HEK293 (cell line): Measurements from ENCODE around the gene SLCO1B3.
A peak's percentile ranks its signal among the peaks of the same experiment; 100 is the strongest.

Source experiments
- CTCF ChIA-PET: fragments of 350-600 bp; formaldehyde crosslinking; extraction: SDS; loops from one replicate; lab custom pipeline; 2021; ENCODE audit warnings: antibody characterized with exemption; lab: Yijun Ruan, JAX
- POLR2A ChIA-PET: fragments of 300-600 bp; formaldehyde crosslinking; extraction: SDS; loops from one replicate; lab custom pipeline; 2020; ENCODE audit warnings: antibody characterized with exemption, inconsistent platforms; lab: Yijun Ruan, JAX
- H3K27ac ChIP-seq: fragments of 200-500 bp; sonication (Bioruptor generic); 2 replicates; pipeline ENCODE4 v1.5.1; 2014; ENCODE audit warnings: low read depth, low read length, control low read depth, inconsistent platforms; ENCODE audit errors: extremely low read depth
- H3K36me3 ChIP-seq, 2 experiments: fragments of 200-500 bp in 1 of 2; sonication (Bioruptor generic) in 1 of 2; 1 replicate in 1 of 2; 2 replicates in 1 of 2; pipeline ENCODE4 v1.5.1; 2014 to 2017; ENCODE audit warnings: inconsistent platforms in 2 of 2, low read length in 2 of 2; ENCODE audit not compliant: control insufficient read depth in 2 of 2, insufficient read depth in 1 of 2
- H3K4me1 ChIP-seq: fragments of 200-500 bp; sonication (Bioruptor generic); 2 replicates; pipeline ENCODE4 v1.5.1; 2014; ENCODE audit warnings: mild to moderate bottlenecking, low read length, inconsistent platforms; ENCODE audit not compliant: control insufficient read depth, insufficient read depth
- H3K4me3 ChIP-seq: 2 replicates; pipeline ENCODE4 v1.5.1; 2011; ENCODE audit warnings: low read depth, mild to moderate bottlenecking, control low read depth, low read length, moderate library complexity
- H3K9me3 ChIP-seq: fragments of 200-500 bp; sonication (Bioruptor generic); 2 replicates; pipeline ENCODE4 v1.5.1; 2014; ENCODE audit warnings: low read depth, low read length, inconsistent platforms; ENCODE audit not compliant: control insufficient read depth, insufficient read depth
- HOXA7 ChIP-seq: sonication (generic); formaldehyde crosslinking; IDR thresholded peaks from 2 replicates; pipeline ENCODE4 v1.8.1; 2022; ENCODE audit warnings: missing genetic modification reagents, borderline replicate concordance
- HOXC10 ChIP-seq: sonication (generic); formaldehyde crosslinking; IDR thresholded peaks from 2 replicates; pipeline ENCODE4 v1.8.1; 2023; ENCODE audit warnings: mild to moderate bottlenecking, missing genetic modification reagents
- HOXD13 ChIP-seq: sonication (generic); formaldehyde crosslinking; IDR thresholded peaks from 2 replicates; pipeline ENCODE4 v1.8.0; 2022; ENCODE audit warnings: missing genetic modification reagents, borderline replicate concordance
- KLF9 ChIP-seq: fragments of 450-650 bp; formaldehyde crosslinking; IDR thresholded peaks from 2 replicates; pipeline ENCODE4 v1.5.1; 2016; ENCODE audit warnings: missing biosample characterization, missing genetic modification characterization, low read depth
- REST ChIP-seq: fragments of 450-650 bp; formaldehyde crosslinking; IDR thresholded peaks from 2 replicates; pipeline ENCODE4 v1.5.1; 2016; ENCODE audit warnings: missing biosample characterization, missing genetic modification characterization
- SP7 ChIP-seq: fragments of 450-650 bp; formaldehyde crosslinking; IDR thresholded peaks from 2 replicates; pipeline ENCODE4 v1.5.1; 2016; ENCODE audit warnings: missing biosample characterization, missing genetic modification characterization
- ZBTB44 ChIP-seq: fragments of 450-650 bp; IDR thresholded peaks from 2 replicates; pipeline ENCODE4 v1.5.1; 2018; ENCODE audit warnings: missing biosample characterization, mild to moderate bottlenecking, missing genetic modification characterization
- ZBTB48 ChIP-seq: fragments of 450-650 bp; formaldehyde crosslinking; IDR thresholded peaks from 2 replicates; pipeline ENCODE4 v1.5.1; 2016; ENCODE audit warnings: missing biosample characterization, missing genetic modification characterization
- ZEB2 ChIP-seq: fragments of 450-650 bp; formaldehyde crosslinking; IDR thresholded peaks from 2 replicates; pipeline ENCODE4 v1.5.1; 2016; ENCODE audit warnings: missing biosample characterization, missing genetic modification characterization
- ZNF121 ChIP-seq: fragments of 450-650 bp; formaldehyde crosslinking; IDR thresholded peaks from 2 replicates; pipeline ENCODE4 v1.5.1; 2016; ENCODE audit warnings: missing biosample characterization, missing genetic modification characterization
- ZNF223 ChIP-seq: fragments of 450-650 bp; formaldehyde crosslinking; IDR thresholded peaks from 2 replicates; pipeline ENCODE4 v1.5.1; 2016; ENCODE audit warnings: missing biosample characterization, missing genetic modification characterization
- ZNF280C ChIP-seq: fragments of 450-650 bp; formaldehyde crosslinking; IDR thresholded peaks from 2 replicates; pipeline ENCODE4 v1.5.1; 2016; ENCODE audit warnings: missing biosample characterization, missing genetic modification characterization
- ZNF48 ChIP-seq: fragments of 450-650 bp; formaldehyde crosslinking; IDR thresholded peaks from 2 replicates; pipeline ENCODE4 v1.5.1; 2016; ENCODE audit warnings: missing biosample characterization, missing genetic modification characterization
- ZNF501 ChIP-seq: fragments of 450-650 bp; formaldehyde crosslinking; IDR thresholded peaks from 2 replicates; pipeline ENCODE4 v1.5.1; 2016; ENCODE audit warnings: missing biosample characterization, missing genetic modification characterization
- ZNF510 ChIP-seq: fragments of 450-650 bp; formaldehyde crosslinking; IDR thresholded peaks from 2 replicates; pipeline ENCODE4 v1.5.1; 2018; ENCODE audit warnings: mild to moderate bottlenecking, missing genetic modification characterization, missing biosample characterization; ENCODE audit not compliant: insufficient replicate concordance
- ZNF621 ChIP-seq: fragments of 450-650 bp; formaldehyde crosslinking; IDR thresholded peaks from 2 replicates; pipeline ENCODE4 v1.5.1; 2017; ENCODE audit warnings: missing biosample characterization, missing genetic modification characterization
- ZNF654 ChIP-seq: fragments of 450-650 bp; formaldehyde crosslinking; IDR thresholded peaks from 2 replicates; pipeline ENCODE4 v1.5.1; 2016; ENCODE audit warnings: low read depth, missing biosample characterization, missing genetic modification characterization
- ZNF707 ChIP-seq: fragments of 450-650 bp; formaldehyde crosslinking; IDR thresholded peaks from 2 replicates; pipeline ENCODE4 v1.5.1; 2016; ENCODE audit warnings: missing biosample characterization, missing genetic modification characterization

SLCO1B3 gene

GRCh38 chr12:20792971-20793370 is 17.5 kb upstream of the SLCO1B3 start:
- no peak for TF ChIP-seq ZNF48 (tag by site-specific recombination)
- no peak for TF ChIP-seq ZEB2 (tag by site-specific recombination)
- TF ChIP-seq ZNF121 (tag by site-specific recombination) = no peak
- no peak for TF ChIP-seq ZNF280C
- TF ChIP-seq REST (tag by site-specific recombination) = no peak
- no peak for TF ChIP-seq HOXD13 (CRISPR knock-in tag)
- no peak for TF ChIP-seq ZNF223 (tag by site-specific recombination)
- TF ChIP-seq ZNF707 (tag by site-specific recombination) = no peak
- TF ChIP-seq ZNF501 (tag by site-specific recombination) = no peak
- Histone ChIP-seq H3K4me3 (no peak overlapping the region), H3K36me3 (no peaks in the 10 kb centered on the region), H3K4me1 (no peaks in the 10 kb centered on the region), H3K9me3 (no peaks in the 10 kb centered on the region), H3K27ac (no peak overlapping the region)
- POLR2A ChIA-PET = no interaction called here
- CTCF ChIA-PET = no interaction called here

GRCh38 chr12:20798554-20798953 is 12.0 kb upstream of the SLCO1B3 start:
- POLR2A ChIA-PET = no interaction called here
- H3K9me3 ChIP-seq = no peaks in the 10 kb centered on the region
- H3K4me1 ChIP-seq = no peaks in the 10 kb centered on the region
- CTCF ChIA-PET = interaction anchor here (0.6 to 1.0 kb wide), 2 partner anchors 115 to 559 kb away, joined by 3 read pairs; no protein-coding TSS in a partner anchor
- no peak for TF ChIP-seq HOXA7 (CRISPR knock-in tag)
- TF ChIP-seq ZNF654 (tag by site-specific recombination) = peak; percentile 25; the same call in 1 of the 2 replicates
- H3K4me3 ChIP-seq = no peak overlapping the region
- H3K27ac ChIP-seq = no peak overlapping the region
- no peaks in the 10 kb centered on the region for H3K36me3 ChIP-seq

GRCh38 chr12:20800160-20800559 is 10.3 kb upstream of the SLCO1B3 start:
- H3K36me3 ChIP-seq = no peaks in the 10 kb centered on the region
- TF ChIP-seq ZNF510 (tag by site-specific recombination) (no peak), ZNF621 (tag by site-specific recombination) (no peak)
- no peak overlapping the region for H3K4me3 ChIP-seq
- H3K27ac ChIP-seq = no peak overlapping the region
- no peaks in the 10 kb centered on the region for H3K9me3 ChIP-seq
- ChIA-PET POLR2A (no interaction called here), CTCF (no interaction called here)
- H3K4me1 ChIP-seq = no peaks in the 10 kb centered on the region

GRCh38 chr12:20801035-20801434 is 9.5 kb upstream of the SLCO1B3 start:
- CTCF ChIA-PET = no interaction called here
- TF ChIP-seq SP7 (tag by site-specific recombination) = no peak
- TF ChIP-seq REST (tag by site-specific recombination) = no peak
- no peak for TF ChIP-seq KLF9 (tag by site-specific recombination)
- TF ChIP-seq ZBTB48 (tag by site-specific recombination) = no peak
- no peak for TF ChIP-seq HOXC10 (CRISPR knock-in tag)
- no peak for TF ChIP-seq ZBTB44 (tag by site-specific recombination)

More at GRCh38 chr12:20801035-20801434, 9.5 kb upstream of the SLCO1B3 start:
- no peak overlapping the region for H3K27ac ChIP-seq
- POLR2A ChIA-PET = no interaction called here
- no peaks in the 10 kb centered on the region for H3K9me3 ChIP-seq
- no peaks in the 10 kb centered on the region for H3K36me3 ChIP-seq
- no peak overlapping the region for H3K4me3 ChIP-seq
- no peaks in the 10 kb centered on the region for H3K4me1 ChIP-seq
